ENCODE measurements around the gene ZFYVE9. TPM values are rescaled to one million over a fixed set of nuclear protein-coding genes. Genes with fewer than 3 reads are reported as not detected.
"Not testable (repeated sequence)": the region's sequence is repeated elsewhere in the genome, so short reads cannot be mapped to it uniquely, and the experiment has no call there.

The ZFYVE9 gene
- total RNA-seq, 1 experiment from 2014 or later: 14.2 TPM

- TF ChIP-seq FOSL1 (IDR thresholded peaks at IDR 0.05; ENCODE audit: low read depth) (no peak), SRF (IDR thresholded peaks at IDR 0.05; ENCODE audit: low read depth) (no peak), EZH2phosphoT487 (IDR thresholded peaks at IDR 0.05; ENCODE audit: borderline replicate concordance) (no peak), ATF3 (IDR thresholded peaks at IDR 0.05) (no peak), RAD21 (IDR thresholded peaks at IDR 0.05; ENCODE audit: low read depth) (peak; percentile 58)
Observed at GRCh38 chr1:52141513-52142219, at the start of gene ZFYVE9 (continued).

- H3K9ac ChIP-seq (ENCODE audit: low read length); RAD21 ChIA-PET (ENCODE audit: low non-redundant PET in 1 of 2, low total read pairs in 2 of 2, uncharacterized antibody in 2 of 2, unreplicated experiment in 2 of 2); CTCF ChIA-PET; intact Hi-C loops (cut with micrococcal nuclease); H3K27me3 ChIP-seq (ENCODE audit: insufficient read depth, low read length); H4K20me1 ChIP-seq (ENCODE audit: insufficient read depth); POLR2A ChIA-PET; H3K79me2 ChIP-seq (ENCODE audit: insufficient read depth, low read length); BruUV-seq (replicated peaks); ATAC-seq; H3K4me1 ChIP-seq (ENCODE audit: control insufficient read depth in 1 of 2, insufficient read depth in 2 of 2, low read length in 2 of 2); H3K4me3 ChIP-seq (replicated peaks in 1 of 2; ENCODE audit: low read depth in 1 of 2, low read length in 2 of 2); H2AFZ ChIP-seq (ENCODE audit: low read depth, low read length, poor library complexity, severe bottlenecking); DNase-seq (ENCODE audit: low read depth, low spot score); H3K27ac ChIP-seq (ENCODE audit: low read depth, low read length); H3K9me2 ChIP-seq (ENCODE audit: insufficient read depth); H3K4me2 ChIP-seq (ENCODE audit: low read length); H3K9me3 ChIP-seq (ENCODE audit: control insufficient read depth in 1 of 2, insufficient read depth in 1 of 2, low read depth in 1 of 2, low read length in 2 of 2): not testable (repeated sequence)
- peaks cover 6 to 15% of the 10 kb centered on the region in 2 experiments; a peak in 3 of 4 replicates for H3K36me3 ChIP-seq (ENCODE audit: control insufficient read depth in 1 of 2, insufficient read depth in 2 of 2, low read length in 2 of 2)
Observed at GRCh38 chr1:52094300-52094699, 47.6 kb upstream of the ZFYVE9 start.

GRCh38 chr1:52096216-52096615, 45.7 kb upstream of the ZFYVE9 start:
- H3K9me2 ChIP-seq (ENCODE audit: insufficient read depth): no peaks in the 10 kb centered on the region
- RAD21 ChIA-PET (ENCODE audit: low non-redundant PET in 1 of 2, low total read pairs in 2 of 2, uncharacterized antibody in 2 of 2, unreplicated experiment in 2 of 2): no interaction called here
- ATAC-seq (no peak), DNase-seq (ENCODE audit: low read depth, low spot score) (no peak)
- CTCF ChIA-PET: no interaction called here
- H3K79me2 ChIP-seq (ENCODE audit: insufficient read depth, low read length): no peaks in the 10 kb centered on the region
- BruUV-seq (replicated peaks): no TSS peak
- no peaks in the 10 kb centered on the region for H4K20me1 ChIP-seq (ENCODE audit: insufficient read depth)
- H3K4me3 ChIP-seq (replicated peaks in 1 of 2; ENCODE audit: low read depth in 1 of 2, low read length in 2 of 2): no peak overlapping the region
- intact Hi-C loops (cut with micrococcal nuclease): no loop called here
- no peak overlapping the region for H3K9ac ChIP-seq (ENCODE audit: low read length)
- H3K27me3 ChIP-seq (ENCODE audit: insufficient read depth, low read length): no peaks in the 10 kb centered on the region
- POLR2A ChIA-PET: no interaction called here
- H3K9me3 ChIP-seq (ENCODE audit: control insufficient read depth in 1 of 2, insufficient read depth in 1 of 2, low read depth in 1 of 2, low read length in 2 of 2): no peaks in the 10 kb centered on the region
- H2AFZ ChIP-seq (ENCODE audit: low read depth, low read length, poor library complexity, severe bottlenecking): no peak overlapping the region
- TF ChIP-seq SIN3A (IDR thresholded peaks at IDR 0.05; ENCODE audit: low read depth) (no peak), CEBPB (IDR thresholded peaks at IDR 0.05; ENCODE audit: low read depth) (no peak), EZH2 (IDR thresholded peaks at IDR 0.05) (no peak)
- H3K36me3 ChIP-seq (ENCODE audit: control insufficient read depth in 1 of 2, insufficient read depth in 2 of 2, low read length in 2 of 2): 0 out of 4 replicates have a peak, but pooled peaks cover 0 to 5% of the 10 kb centered on the region in 2 experiments
- H3K27ac ChIP-seq (ENCODE audit: low read depth, low read length): no peak overlapping the region
- no peaks in the 10 kb centered on the region for H3K4me1 ChIP-seq (ENCODE audit: control insufficient read depth in 1 of 2, insufficient read depth in 2 of 2, low read length in 2 of 2)
- H3K4me2 ChIP-seq (ENCODE audit: low read length): no peak overlapping the region

Data from HCT116 (cell line).